ENCODE results near the gene GPC4.

Gene GPC4

DNA sequence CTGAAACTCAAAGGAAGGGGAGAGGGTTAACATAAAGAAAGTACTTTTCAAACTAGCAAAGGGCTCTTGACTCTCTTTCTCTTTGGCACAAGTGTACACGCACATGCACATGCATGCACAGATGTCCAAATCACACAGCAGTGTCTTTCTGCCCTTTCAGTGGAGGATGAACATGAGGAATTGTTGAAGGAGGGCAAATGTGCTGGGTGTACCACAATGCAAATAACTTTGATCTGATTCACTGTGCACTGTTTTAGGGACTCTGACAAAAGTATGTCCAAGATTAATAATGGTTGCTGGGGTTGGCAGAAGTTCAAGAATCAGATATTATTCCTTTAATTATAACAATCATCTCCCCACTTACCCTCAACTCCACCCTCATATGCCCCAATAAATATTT, 93.8 kb downstream of the GPC4 start:
- no peak for ATAC-seq
- no peak for TF ChIP-seq ARNTL (CRISPR knock-in tag; IDR thresholded peaks at IDR 0.05; ENCODE audit: borderline replicate concordance, low read depth)
- no peak for TF ChIP-seq ZFP30 (CRISPR knock-in tag; IDR thresholded peaks at IDR 0.05)

DNA sequence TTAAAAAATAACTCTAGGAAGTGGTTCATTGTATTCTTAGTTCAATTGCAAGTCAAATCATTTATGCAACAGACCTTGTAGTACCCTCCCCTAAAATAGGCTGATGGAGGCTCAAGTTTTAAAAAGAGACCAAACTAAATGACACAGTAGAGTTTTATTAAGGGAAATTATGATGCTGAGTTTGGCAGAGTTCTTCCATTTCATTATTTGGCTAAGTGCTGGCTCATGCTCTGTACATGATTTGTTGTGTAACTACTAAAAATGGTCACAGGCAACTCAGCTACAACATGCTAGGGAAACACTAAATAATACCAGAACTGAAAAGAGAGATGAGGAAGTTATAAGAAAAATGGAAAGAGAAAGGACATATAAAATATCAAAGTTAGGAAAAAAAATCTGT, 101.0 kb downstream of the GPC4 start:
- no peak for TF ChIP-seq ESRRG (CRISPR knock-in tag; IDR thresholded peaks at IDR 0.05)
- TF ChIP-seq TCF4 (CRISPR knock-in tag; IDR thresholded peaks at IDR 0.05; ENCODE audit: borderline replicate concordance): no peak
- TF ChIP-seq GLIS3 (CRISPR knock-in tag; IDR thresholded peaks at IDR 0.05): no peak
- TF ChIP-seq ZNF8 (CRISPR knock-in tag; IDR thresholded peaks at IDR 0.05): no peak
- no peak for TF ChIP-seq RARB (CRISPR knock-in tag; IDR thresholded peaks at IDR 0.05)
- no peak for TF ChIP-seq ZFP3 (CRISPR knock-in tag; IDR thresholded peaks at IDR 0.05)
- no peak for TF ChIP-seq ZNF70 (CRISPR knock-in tag; IDR thresholded peaks at IDR 0.05)
- TF ChIP-seq ARNTL (CRISPR knock-in tag; IDR thresholded peaks at IDR 0.05; ENCODE audit: borderline replicate concordance, low read depth): no peak
- TF ChIP-seq SNAI2 (CRISPR knock-in tag; IDR thresholded peaks at IDR 0.05): no peak
- no peak for TF ChIP-seq ZNF565 (CRISPR knock-in tag; conservative IDR thresholded peaks at IDR 0.05; ENCODE audit: low read depth)
- TF ChIP-seq, protein P1, sequence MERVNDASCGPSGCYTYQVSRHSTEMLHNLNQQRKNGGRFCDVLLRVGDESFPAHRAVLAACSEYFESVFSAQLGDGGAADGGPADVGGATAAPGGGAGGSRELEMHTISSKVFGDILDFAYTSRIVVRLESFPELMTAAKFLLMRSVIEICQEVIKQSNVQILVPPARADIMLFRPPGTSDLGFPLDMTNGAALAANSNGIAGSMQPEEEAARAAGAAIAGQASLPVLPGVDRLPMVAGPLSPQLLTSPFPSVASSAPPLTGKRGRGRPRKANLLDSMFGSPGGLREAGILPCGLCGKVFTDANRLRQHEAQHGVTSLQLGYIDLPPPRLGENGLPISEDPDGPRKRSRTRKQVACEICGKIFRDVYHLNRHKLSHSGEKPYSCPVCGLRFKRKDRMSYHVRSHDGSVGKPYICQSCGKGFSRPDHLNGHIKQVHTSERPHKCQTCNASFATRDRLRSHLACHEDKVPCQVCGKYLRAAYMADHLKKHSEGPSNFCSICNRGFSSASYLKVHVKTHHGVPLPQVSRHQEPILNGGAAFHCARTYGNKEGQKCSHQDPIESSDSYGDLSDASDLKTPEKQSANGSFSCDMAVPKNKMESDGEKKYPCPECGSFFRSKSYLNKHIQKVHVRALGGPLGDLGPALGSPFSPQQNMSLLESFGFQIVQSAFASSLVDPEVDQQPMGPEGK (CRISPR knock-in tag; IDR thresholded peaks at IDR 0.05; ENCODE audit: borderline replicate concordance): no peak
- TF ChIP-seq OSR1 (CRISPR knock-in tag; IDR thresholded peaks at IDR 0.05): no peak
- TF ChIP-seq, protein P2, sequence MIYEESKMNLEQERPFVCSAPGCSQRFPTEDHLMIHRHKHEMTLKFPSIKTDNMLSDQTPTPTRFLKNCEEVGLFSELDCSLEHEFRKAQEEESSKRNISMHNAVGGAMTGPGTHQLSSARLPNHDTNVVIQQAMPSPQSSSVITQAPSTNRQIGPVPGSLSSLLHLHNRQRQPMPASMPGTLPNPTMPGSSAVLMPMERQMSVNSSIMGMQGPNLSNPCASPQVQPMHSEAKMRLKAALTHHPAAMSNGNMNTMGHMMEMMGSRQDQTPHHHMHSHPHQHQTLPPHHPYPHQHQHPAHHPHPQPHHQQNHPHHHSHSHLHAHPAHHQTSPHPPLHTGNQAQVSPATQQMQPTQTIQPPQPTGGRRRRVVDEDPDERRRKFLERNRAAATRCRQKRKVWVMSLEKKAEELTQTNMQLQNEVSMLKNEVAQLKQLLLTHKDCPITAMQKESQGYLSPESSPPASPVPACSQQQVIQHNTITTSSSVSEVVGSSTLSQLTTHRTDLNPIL (CRISPR knock-in tag; IDR thresholded peaks at IDR 0.05; ENCODE audit: low read depth): no peak
- TF ChIP-seq TOX (CRISPR knock-in tag; IDR thresholded peaks at IDR 0.05; ENCODE audit: borderline replicate concordance): no peak
- no peak for TF ChIP-seq PPARA (CRISPR knock-in tag; IDR thresholded peaks at IDR 0.05; ENCODE audit: borderline replicate concordance)
- ATAC-seq: no peak

DNA sequence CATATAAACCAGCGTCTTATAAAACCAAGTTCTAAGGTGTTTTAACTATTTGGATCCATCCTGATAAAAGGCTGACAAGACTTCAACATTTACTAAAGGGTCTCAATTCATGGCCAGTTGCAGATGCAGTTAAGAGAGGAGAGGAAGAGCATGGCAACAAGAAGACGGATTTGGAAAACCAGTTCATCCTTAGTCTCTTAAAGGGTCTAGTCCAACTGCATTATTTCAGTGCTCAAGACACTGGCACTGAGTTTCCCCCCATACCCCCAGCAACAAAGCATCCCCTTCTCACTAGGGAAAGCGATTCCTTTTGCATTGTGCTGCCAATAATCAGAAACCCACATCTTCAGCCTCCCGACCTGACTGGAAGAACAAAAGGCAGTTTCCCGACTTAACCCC, 106.8 kb downstream of the GPC4 start:
- no peak for TF ChIP-seq ZNF565 (CRISPR knock-in tag; conservative IDR thresholded peaks at IDR 0.05; ENCODE audit: low read depth)
- no peak for TF ChIP-seq GLIS3 (CRISPR knock-in tag; IDR thresholded peaks at IDR 0.05)
- TF ChIP-seq TOX (CRISPR knock-in tag; IDR thresholded peaks at IDR 0.05; ENCODE audit: borderline replicate concordance): no peak
- TF ChIP-seq ARNTL (CRISPR knock-in tag; IDR thresholded peaks at IDR 0.05; ENCODE audit: borderline replicate concordance, low read depth): no peak
- TF ChIP-seq ESRRG (CRISPR knock-in tag; IDR thresholded peaks at IDR 0.05): no peak
- ATAC-seq: no peak

DNA sequence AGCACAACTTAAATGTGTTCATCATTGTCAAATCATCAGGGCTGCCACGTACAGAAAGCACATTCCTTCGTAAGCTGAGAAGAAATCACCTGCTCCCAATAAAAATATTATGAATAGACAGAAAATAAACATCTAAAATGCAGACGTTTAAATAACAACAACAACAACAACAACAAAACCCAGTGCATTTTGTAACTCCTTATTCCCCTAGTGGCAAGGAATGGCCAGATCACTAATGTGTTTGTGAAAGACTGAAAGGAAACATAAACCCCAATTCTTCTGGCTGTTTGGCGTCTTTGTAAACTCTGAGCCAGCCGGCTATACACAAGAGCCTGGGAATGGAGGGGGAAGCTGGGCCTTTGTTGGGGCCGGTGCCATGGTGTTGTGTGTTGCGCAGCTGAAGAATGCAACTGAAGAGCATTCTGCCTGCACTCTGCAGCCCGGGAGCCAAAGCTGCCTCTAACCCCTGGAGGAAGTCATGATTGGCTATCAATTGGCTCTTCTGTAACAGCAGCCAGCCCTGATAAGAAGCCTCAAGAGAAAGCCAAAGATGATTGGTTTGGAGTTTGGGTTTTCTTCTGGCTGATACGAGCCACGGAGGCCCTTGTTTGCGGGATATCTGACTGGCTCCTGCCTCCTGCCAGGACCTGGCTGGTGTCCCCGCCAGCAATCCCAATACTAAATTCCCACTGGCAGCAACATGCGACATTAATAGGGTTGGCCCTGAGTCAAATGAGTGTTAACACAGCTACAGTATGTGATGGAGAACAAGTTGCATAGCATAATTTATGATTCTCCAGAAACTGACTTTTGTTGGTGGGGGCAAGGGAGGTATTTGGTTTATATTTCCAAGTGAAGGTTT, 107.4 kb downstream of the GPC4 start:
- ATAC-seq: no peak
- TF ChIP-seq ZNF8 (CRISPR knock-in tag; IDR thresholded peaks at IDR 0.05): no peak
- no peak for TF ChIP-seq ZNF70 (CRISPR knock-in tag; IDR thresholded peaks at IDR 0.05)
- no peak for TF ChIP-seq ESRRG (CRISPR knock-in tag; IDR thresholded peaks at IDR 0.05)
- TF ChIP-seq CSDC2 (CRISPR knock-in tag; IDR thresholded peaks at IDR 0.05): no peak
- no peak for TF ChIP-seq ISL1 (CRISPR knock-in tag; IDR thresholded peaks at IDR 0.05)
- no peak for TF ChIP-seq ZFP30 (CRISPR knock-in tag; IDR thresholded peaks at IDR 0.05)
- no peak for TF ChIP-seq OSR1 (CRISPR knock-in tag; IDR thresholded peaks at IDR 0.05)
- TF ChIP-seq RARB (CRISPR knock-in tag; IDR thresholded peaks at IDR 0.05): no peak
- TF ChIP-seq ZNF565 (CRISPR knock-in tag; conservative IDR thresholded peaks at IDR 0.05; ENCODE audit: low read depth): no peak
- TF ChIP-seq ZC3H10 (CRISPR knock-in tag; IDR thresholded peaks at IDR 0.05): no peak
- TF ChIP-seq, protein P1 (CRISPR knock-in tag; IDR thresholded peaks at IDR 0.05; ENCODE audit: borderline replicate concordance): no peak
- no peak for TF ChIP-seq SNAI2 (CRISPR knock-in tag; IDR thresholded peaks at IDR 0.05)
- TF ChIP-seq TCF4 (CRISPR knock-in tag; IDR thresholded peaks at IDR 0.05; ENCODE audit: borderline replicate concordance): no peak
- TF ChIP-seq, protein P2 (CRISPR knock-in tag; IDR thresholded peaks at IDR 0.05; ENCODE audit: low read depth): no peak
- no peak for TF ChIP-seq TOX (CRISPR knock-in tag; IDR thresholded peaks at IDR 0.05; ENCODE audit: borderline replicate concordance)
- no peak for TF ChIP-seq ARNTL (CRISPR knock-in tag; IDR thresholded peaks at IDR 0.05; ENCODE audit: borderline replicate concordance, low read depth)
- TF ChIP-seq ZFP3 (CRISPR knock-in tag; IDR thresholded peaks at IDR 0.05): no peak
- TF ChIP-seq, protein P3, sequence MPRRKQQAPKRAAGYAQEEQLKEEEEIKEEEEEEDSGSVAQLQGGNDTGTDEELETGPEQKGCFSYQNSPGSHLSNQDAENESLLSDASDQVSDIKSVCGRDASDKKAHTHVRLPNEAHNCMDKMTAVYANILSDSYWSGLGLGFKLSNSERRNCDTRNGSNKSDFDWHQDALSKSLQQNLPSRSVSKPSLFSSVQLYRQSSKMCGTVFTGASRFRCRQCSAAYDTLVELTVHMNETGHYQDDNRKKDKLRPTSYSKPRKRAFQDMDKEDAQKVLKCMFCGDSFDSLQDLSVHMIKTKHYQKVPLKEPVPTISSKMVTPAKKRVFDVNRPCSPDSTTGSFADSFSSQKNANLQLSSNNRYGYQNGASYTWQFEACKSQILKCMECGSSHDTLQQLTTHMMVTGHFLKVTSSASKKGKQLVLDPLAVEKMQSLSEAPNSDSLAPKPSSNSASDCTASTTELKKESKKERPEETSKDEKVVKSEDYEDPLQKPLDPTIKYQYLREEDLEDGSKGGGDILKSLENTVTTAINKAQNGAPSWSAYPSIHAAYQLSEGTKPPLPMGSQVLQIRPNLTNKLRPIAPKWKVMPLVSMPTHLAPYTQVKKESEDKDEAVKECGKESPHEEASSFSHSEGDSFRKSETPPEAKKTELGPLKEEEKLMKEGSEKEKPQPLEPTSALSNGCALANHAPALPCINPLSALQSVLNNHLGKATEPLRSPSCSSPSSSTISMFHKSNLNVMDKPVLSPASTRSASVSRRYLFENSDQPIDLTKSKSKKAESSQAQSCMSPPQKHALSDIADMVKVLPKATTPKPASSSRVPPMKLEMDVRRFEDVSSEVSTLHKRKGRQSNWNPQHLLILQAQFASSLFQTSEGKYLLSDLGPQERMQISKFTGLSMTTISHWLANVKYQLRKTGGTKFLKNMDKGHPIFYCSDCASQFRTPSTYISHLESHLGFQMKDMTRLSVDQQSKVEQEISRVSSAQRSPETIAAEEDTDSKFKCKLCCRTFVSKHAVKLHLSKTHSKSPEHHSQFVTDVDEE (CRISPR knock-in tag; IDR thresholded peaks at IDR 0.05): no peak
